GM13976 (cell line): ENCODE data around the gene ARL2BP.
A peak's percentile ranks its signal among the peaks of the same experiment; 100 is the strongest.

ENCODE experiments used
- DNase-seq: peaks from one replicate; pipeline ENCODE4 v3.0.0; 2012; ENCODE audit warnings: low spot score
- in situ Hi-C: fragments of 300-500 bp; cut with MboI; formaldehyde crosslinking; loops from one replicate; pipeline ENCODE4 v1.12.0; 2022; ENCODE audit warnings: low sequenced_read_pairs, mixed read lengths, inconsistent platforms; ENCODE audit not compliant: unreplicated experiment
- TF ChIP-seq, protein P1 (sequence below): IDR thresholded peaks from 2 replicates; pipeline ENCODE4 v1.5.1; 2012; ENCODE audit warnings: borderline replicate concordance, mild to moderate bottlenecking; ENCODE audit not compliant: insufficient read depth; ENCODE audit errors: extremely low read depth, missing control alignments, control extremely low read depth

Gene ARL2BP

DNA sequence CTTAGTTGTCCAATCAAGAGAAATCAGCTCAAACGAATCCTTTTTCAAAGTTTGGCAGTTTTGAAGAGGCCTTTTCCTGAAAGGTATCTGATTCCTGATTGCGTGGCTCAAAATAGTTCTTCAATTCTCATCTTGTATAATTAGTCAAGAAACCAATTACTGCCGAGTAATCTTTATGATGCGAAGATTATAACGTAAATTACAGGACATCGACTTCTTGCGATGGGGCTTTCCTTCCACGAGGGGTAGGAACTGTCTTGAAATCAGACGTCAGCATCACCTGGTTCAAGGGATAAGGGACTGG, 644 bp upstream of the ARL2BP start:
- DNase-seq = no peak
- in situ Hi-C loops = no loop called here
- TF ChIP-seq, protein P1, sequence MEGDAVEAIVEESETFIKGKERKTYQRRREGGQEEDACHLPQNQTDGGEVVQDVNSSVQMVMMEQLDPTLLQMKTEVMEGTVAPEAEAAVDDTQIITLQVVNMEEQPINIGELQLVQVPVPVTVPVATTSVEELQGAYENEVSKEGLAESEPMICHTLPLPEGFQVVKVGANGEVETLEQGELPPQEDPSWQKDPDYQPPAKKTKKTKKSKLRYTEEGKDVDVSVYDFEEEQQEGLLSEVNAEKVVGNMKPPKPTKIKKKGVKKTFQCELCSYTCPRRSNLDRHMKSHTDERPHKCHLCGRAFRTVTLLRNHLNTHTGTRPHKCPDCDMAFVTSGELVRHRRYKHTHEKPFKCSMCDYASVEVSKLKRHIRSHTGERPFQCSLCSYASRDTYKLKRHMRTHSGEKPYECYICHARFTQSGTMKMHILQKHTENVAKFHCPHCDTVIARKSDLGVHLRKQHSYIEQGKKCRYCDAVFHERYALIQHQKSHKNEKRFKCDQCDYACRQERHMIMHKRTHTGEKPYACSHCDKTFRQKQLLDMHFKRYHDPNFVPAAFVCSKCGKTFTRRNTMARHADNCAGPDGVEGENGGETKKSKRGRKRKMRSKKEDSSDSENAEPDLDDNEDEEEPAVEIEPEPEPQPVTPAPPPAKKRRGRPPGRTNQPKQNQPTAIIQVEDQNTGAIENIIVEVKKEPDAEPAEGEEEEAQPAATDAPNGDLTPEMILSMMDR = no peak

DNA sequence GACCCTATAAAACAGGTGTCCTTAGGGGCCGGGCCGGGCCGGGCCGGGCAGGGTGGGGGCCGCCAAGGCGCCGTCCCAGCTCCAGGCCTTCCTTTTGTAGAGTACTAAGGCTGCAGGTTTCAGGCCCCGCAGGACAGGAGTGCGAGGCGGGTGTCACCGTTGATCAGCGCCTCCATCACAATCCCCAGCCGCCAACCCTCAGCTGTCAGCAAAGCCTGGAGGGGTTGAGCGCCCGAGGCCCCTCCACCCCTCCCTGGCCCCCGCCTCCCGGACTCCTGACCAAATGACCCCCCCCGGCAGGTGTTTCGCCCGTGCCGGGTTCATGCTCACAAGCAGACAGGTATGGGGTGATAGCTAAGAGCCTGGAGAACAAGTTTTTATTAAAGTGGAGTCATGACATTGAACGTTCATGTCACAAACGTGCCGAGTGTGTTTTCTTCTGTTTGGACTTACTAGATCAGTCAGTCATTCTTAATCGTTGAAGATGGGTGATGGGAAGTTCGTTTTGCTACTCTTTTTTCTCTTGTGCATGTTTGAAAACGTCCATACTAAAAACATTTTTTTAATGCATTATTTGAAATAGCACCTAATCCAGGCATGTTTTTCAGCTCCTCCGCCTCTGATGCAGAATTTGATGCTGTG, 534 bp downstream of the ARL2BP start:
- DNase-seq = peak; percentile 64

GRCh38 chr16:57251352-57251751, 6.3 kb downstream of the ARL2BP start:
- in situ Hi-C loops = no loop called here
- no peak for DNase-seq
- TF ChIP-seq, protein P1 = no peak

More for the DNA sequence above, 534 bp downstream of the ARL2BP start:
- TF ChIP-seq, protein P1 = no peak
- in situ Hi-C loops = no loop called here

GRCh38 chr16:57252148-57252721, 7.2 kb downstream of the ARL2BP start:
- TF ChIP-seq, protein P1 = no peak
- no peak for DNase-seq
- in situ Hi-C loops = no loop called here

DNA sequence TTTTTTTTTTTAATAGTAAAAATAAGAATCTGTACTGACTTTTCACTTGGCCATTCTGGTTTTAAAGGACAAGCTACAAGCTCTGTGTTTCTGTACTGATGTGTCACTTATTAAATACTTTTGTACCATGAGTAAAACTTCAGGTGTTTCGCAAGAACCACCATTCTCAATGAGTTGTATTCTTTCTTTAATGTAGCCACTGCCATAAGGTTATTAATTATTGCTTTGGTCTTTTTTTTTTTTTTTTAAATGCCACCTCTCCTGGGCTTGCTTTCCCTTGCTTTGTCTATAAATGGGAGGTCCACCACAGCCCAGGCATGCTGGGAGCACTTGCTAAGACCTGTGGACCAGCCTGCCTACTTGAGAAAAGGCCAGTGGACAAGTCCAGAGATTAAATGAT, 8.4 kb downstream of the ARL2BP start:
- DNase-seq = no peak
- in situ Hi-C loops = no loop called here
- TF ChIP-seq, protein P1 = no peak

GRCh38 chr16:57255686-57256415, 10.8 kb downstream of the ARL2BP start:
- TF ChIP-seq, protein P1 = no peak
- no peak for DNase-seq
- in situ Hi-C loops = no loop called here
